Stomach (tissue), 9 donors: ENCODE data around the gene SDCBP2. TPM values are rescaled to one million over a fixed set of nuclear protein-coding genes. Genes with fewer than 3 reads are reported as not detected.

Experiments used
- DNase-seq, 2 donors: peaks; one replicate each; pipeline versions ENCODE4 v3.0.0 to v3.0.0-alpha.2; 2013 to 2019
- H3K27ac ChIP-seq, 5 donors: fragments of 200-600 bp in 4 of 5; sonication (generic) in 4 of 5; one replicate each; pipeline ENCODE4 v1.5.1; 2013 to 2019; ENCODE audit warnings: mild to moderate bottlenecking in 1 of 5, moderate library complexity in 1 of 5
- H3K27me3 ChIP-seq, 3 donors: fragments of 200-600 bp; sonication (generic); one replicate each; pipeline ENCODE4 v1.5.1; 2017 to 2019; ENCODE audit warnings: mixed run types in 1 of 3
- H3K36me3 ChIP-seq, 4 donors: fragments of 200-600 bp; sonication (generic); 1 replicate in 3 of 4; 2 replicates in 1 of 4; pipeline ENCODE4 v1.5.1; 2016 to 2019
- H3K4me1 ChIP-seq, 4 donors: fragments of 200-600 bp; sonication (generic); one replicate each; pipeline ENCODE4 v1.5.1; 2016 to 2019
- H3K4me3 ChIP-seq, 4 donors: fragments of 200-600 bp; sonication (generic) in 3 of 4; one replicate each; pipeline ENCODE4 v1.5.1; 2016 to 2019; ENCODE audit warnings: mild to moderate bottlenecking in 1 of 4
- H3K9me3 ChIP-seq, 4 donors: fragments of 200-600 bp; sonication (generic); one replicate each; pipeline ENCODE4 v1.5.1; 2016 to 2019
- CTCF ChIP-seq, 7 experiments: fragments of 450-650 bp in 4 of 7; fragments of 200-600 bp in 3 of 7; sonication (generic) in 3 of 7; IDR thresholded peaks; one replicate each; pipeline ENCODE4 v1.5.1; 2016 to 2019; ENCODE audit warnings: antibody characterized with exemption in 7 of 7, control low read depth in 2 of 7, mild to moderate bottlenecking in 1 of 7
- EP300 ChIP-seq: sonication (generic); formaldehyde crosslinking; IDR thresholded peaks from one replicate; pipeline ENCODE4 v1.6.1; 2017; ENCODE audit warnings: antibody characterized with exemption
- POLR2A ChIP-seq, 4 donors: fragments of 450-650 bp; IDR thresholded peaks; one replicate each; pipeline ENCODE4 v1.6.1; 2016; ENCODE audit warnings: antibody characterized with exemption in 4 of 4, control low read depth in 2 of 4, mild to moderate bottlenecking in 1 of 4, moderate library complexity in 1 of 4
- POLR2AphosphoS5 ChIP-seq, 3 donors: sonication (generic); formaldehyde crosslinking; IDR thresholded peaks; one replicate each; pipeline ENCODE4 v1.6.1; 2016; ENCODE audit warnings: antibody characterized with exemption in 3 of 3
- WGBS, 5 donors: extraction: QIAGEN DNeasy Blood & Tissue Kit in 3 of 5; methylation state at CpG; one replicate each; pipeline versions ENCODE4 v1.1.5 to v1.1.7; 2013 to 2018; 5-methylcytosine and 5-hydroxymethylcytosine counted together
- intact Hi-C: fragments of 100-400 bp; cut with DNase I; formaldehyde crosslinking; loops from one replicate; pipeline ENCODE4 v1.15.1; 2023; ENCODE audit warnings: low total_unique reads
- polyA plus RNA-seq, 3 donors: library from polyadenylated mRNA; stranded (reverse); fragments of 200-250 nt; gene quantifications; one replicate each; pipeline ENCODE4 v1.2.3, GENCODE V29; 2013
- total RNA-seq, 5 donors: library from RNA; depleted of rRNA; stranded (reverse); fragments of >200 nt; gene quantifications; one replicate each; pipeline versions ENCODE4 v1.1.0 to v1.2.3, GENCODE V29; 2014 to 2016
- donor health status: healthy with polysubstance abuse.
- donor health status: Bipolar disorder and iron deficiency.
- donor health status: healthy.

Gene SDCBP2
- total and polyA plus RNA-seq, 8 donors, result 33.3 to 297 (median 60.5) TPM

DNA sequence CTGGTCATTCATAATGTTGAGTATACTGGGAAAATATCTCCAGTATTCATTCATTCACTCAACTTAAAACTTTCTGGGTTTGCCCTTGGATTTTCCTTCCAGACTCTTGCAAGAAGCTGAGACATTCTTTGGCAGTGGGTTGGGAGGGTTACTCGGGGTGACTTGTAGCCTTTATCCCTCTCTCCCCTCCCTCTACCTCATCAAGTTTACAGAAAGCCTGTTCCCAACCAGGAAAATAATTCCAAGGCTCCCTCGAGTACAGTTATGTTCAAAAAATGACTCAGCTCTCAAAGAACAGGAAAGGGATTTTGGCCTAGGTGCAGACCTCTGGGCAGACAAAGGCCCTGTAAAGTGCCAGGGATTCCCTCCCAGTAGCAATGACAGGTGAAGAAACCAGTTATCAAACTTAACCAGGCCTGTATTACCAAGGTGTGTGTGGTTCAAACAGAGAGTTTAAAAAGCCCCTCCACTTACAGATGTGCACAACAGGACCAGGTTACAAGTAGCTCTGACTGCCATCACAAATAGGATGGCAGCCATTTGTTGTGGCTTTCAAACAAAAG lies 41.7 kb upstream of the SDCBP2 start:
- Histone ChIP-seq H3K27me3 (no peaks in the 10 kb centered on the region), H3K27ac (peak overlapping the region in 4 of 5 donors; percentile 46 to 65 (median 50)), H3K9me3 (no peaks in the 10 kb centered on the region), H3K36me3 (peaks cover 10 to 84% (median 70%) of the 10 kb centered on the region in 4 donors), H3K4me3 (no peak overlapping the region), H3K4me1 (peaks cover 27 to 83% (median 48%) of the 10 kb centered on the region in 4 donors)
- intact Hi-C loops, result no loop called here
- TF ChIP-seq EP300 (no peak), POLR2AphosphoS5 (IDR thresholded peaks at IDR 0.05) (no peak), POLR2A (IDR thresholded peaks at IDR 0.05) (no peak), CTCF (IDR thresholded peaks at IDR 0.05) (no peak)
- no peak for DNase-seq
- WGBS, 5 donors, result 24 to 35% (median 32%) methylated on average over 2 of the region's 2 CpGs

DNA sequence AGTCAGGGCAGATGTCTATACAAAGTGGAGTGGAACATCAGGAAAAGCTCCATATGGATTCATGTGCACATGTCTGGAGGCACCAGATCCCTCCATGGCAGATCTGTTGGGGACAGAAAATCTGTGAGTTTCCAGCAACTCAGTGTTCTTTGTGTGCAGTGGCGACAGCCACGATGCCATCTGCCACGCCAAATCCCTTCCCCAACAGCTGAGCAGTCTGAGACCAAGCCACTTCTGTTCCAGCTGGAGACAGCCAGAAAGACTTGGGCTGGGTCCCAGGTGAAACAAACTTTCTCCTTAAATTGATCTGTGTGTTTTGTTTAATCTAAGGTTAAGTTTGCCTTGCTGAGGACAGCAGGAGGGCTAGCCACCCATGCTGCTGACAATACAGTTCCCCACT lies 41.0 kb upstream of the SDCBP2 start:
- peak overlapping the region in 4 of 5 donors; percentile 13 to 65 (median 46) for H3K27ac ChIP-seq
- intact Hi-C loops, result no loop called here
- no peak for TF ChIP-seq EP300
- TF ChIP-seq POLR2AphosphoS5 (IDR thresholded peaks at IDR 0.05), result no peak
- peaks cover 27 to 83% (median 47%) of the 10 kb centered on the region in 4 donors for H3K4me1 ChIP-seq
- no peaks in the 10 kb centered on the region for H3K27me3 ChIP-seq
- DNase-seq, result no peak
- no peaks in the 10 kb centered on the region for H3K9me3 ChIP-seq
- WGBS, 5 donors, result 45 to 79% (median 60%) methylated on average over 3 of the region's 3 CpGs
- no peak overlapping the region for H3K4me3 ChIP-seq
- H3K36me3 ChIP-seq, result peaks cover 10 to 81% (median 68%) of the 10 kb centered on the region in 4 donors

DNA sequence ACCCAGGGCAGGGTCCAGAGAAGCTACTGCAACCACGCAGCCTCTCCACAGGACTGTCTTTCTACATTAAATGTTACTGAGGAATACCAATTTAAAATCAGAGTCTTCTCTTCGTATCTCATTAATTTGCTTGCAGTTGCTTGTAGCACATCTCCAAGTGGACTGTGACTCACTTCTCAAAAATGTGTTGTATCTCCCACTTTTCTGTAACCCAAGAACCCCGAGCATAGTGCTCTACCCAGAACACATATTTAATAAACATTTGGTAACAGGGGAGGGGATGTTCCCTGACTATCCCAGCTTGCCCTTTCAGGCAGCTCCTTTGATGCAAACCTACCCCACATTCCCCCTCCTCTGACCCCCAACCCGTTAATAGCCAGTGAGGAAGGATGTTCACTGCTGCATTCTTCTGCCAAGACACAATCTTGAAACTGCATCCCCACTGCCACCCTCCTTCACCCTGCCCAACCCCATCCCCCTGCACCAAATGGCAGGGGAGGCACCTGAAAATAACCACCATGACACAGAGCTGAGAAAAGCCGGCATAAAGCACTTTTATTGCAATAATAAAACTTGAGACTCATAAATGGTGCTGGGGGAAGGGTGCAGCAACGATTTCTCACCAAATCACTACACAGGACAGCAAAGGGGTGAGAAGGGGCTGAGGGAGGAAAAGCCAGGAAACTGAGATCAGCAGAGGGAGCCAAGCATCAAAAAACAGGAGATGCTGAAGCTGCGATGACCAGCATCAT lies 39.7 kb upstream of the SDCBP2 start:
- no peaks in the 10 kb centered on the region for H3K27me3 ChIP-seq
- intact Hi-C loops, result no loop called here
- 72 to 85% (median 82%) methylated on average over 7 of the region's 7 CpGs for WGBS, 5 donors
- no peak for DNase-seq
- H3K4me3 ChIP-seq, result no peak overlapping the region
- no peaks in the 10 kb centered on the region for H3K9me3 ChIP-seq
- H3K4me1 ChIP-seq, result peaks cover 19 to 82% (median 48%) of the 10 kb centered on the region in 4 donors
- H3K36me3 ChIP-seq, result peaks cover 10 to 67% (median 60%) of the 10 kb centered on the region in 4 donors
- H3K27ac ChIP-seq, result peak overlapping the region in 1 of 5 donors; percentile 25
- TF ChIP-seq POLR2AphosphoS5 (IDR thresholded peaks at IDR 0.05), result no peak
- TF ChIP-seq CTCF (IDR thresholded peaks at IDR 0.05), result no peak
- TF ChIP-seq EP300, result no peak
- no peak for TF ChIP-seq POLR2A (IDR thresholded peaks at IDR 0.05)

DNA sequence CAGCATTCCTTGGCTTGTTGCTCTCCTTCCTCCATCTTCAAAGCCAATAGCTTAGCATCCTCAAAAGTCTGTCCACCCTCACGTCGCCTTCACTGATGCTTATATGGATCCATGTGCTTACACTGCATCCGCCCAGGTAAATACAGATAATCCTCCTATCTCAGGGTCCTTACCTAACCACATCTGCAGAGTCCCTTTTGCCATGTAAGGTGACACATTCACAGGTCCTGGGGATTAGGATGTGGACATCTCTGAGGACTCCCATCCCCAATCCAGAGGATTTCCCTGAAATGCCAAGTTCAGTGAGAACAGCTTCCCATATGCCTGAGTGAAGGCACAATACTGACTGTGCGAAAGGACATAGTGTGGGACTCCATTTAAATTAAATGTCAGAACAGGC lies 38.5 kb upstream of the SDCBP2 start:
- no peaks in the 10 kb centered on the region for H3K9me3 ChIP-seq
- WGBS, 5 donors, result 96 to 98% (median 97%) methylated on average over 4 of the region's 4 CpGs
- H3K4me1 ChIP-seq, result peaks cover 15 to 79% (median 46%) of the 10 kb centered on the region in 4 donors
- no peak for DNase-seq
- H3K4me3 ChIP-seq, result no peak overlapping the region
- no peaks in the 10 kb centered on the region for H3K27me3 ChIP-seq
- H3K27ac ChIP-seq, result no peak overlapping the region
- intact Hi-C loops, result no loop called here
- H3K36me3 ChIP-seq, result peaks cover 10 to 61% (median 56%) of the 10 kb centered on the region in 4 donors
- no peak for TF ChIP-seq POLR2A (IDR thresholded peaks at IDR 0.05)
- TF ChIP-seq CTCF (IDR thresholded peaks at IDR 0.05), result no peak
- no peak for TF ChIP-seq EP300
- no peak for TF ChIP-seq POLR2AphosphoS5 (IDR thresholded peaks at IDR 0.05)
